Suprapubic skin (tissue), 4 donors: ENCODE results near the gene SENP2. TPM values are rescaled to one million over a fixed set of nuclear protein-coding genes. Genes with fewer than 3 reads are reported as not detected.

Experiments used
- DNase-seq, 2 donors: peaks; one replicate each; pipeline ENCODE4 v3.0.0-alpha.2; 2019; ENCODE audit warnings: low spot score in 2 of 2
- H3K27ac ChIP-seq: fragments of 200-600 bp; sonication (generic); one replicate; pipeline ENCODE4 v1.5.1; 2019
- H3K27me3 ChIP-seq: fragments of 200-600 bp; sonication (generic); one replicate; pipeline ENCODE4 v1.5.1; 2019
- H3K36me3 ChIP-seq: fragments of 200-600 bp; sonication (generic); one replicate; pipeline ENCODE4 v1.5.1; 2019
- H3K4me1 ChIP-seq: fragments of 200-600 bp; sonication (generic); one replicate; pipeline ENCODE4 v1.5.1; 2019
- H3K4me3 ChIP-seq: fragments of 200-600 bp; sonication (generic); one replicate; pipeline ENCODE4 v1.5.1; 2019; ENCODE audit warnings: mild to moderate bottlenecking
- H3K9me3 ChIP-seq: fragments of 200-600 bp; sonication (generic); one replicate; pipeline ENCODE4 v1.5.1; 2019
- EP300 ChIP-seq: sonication (generic); formaldehyde crosslinking; IDR thresholded peaks from one replicate; pipeline ENCODE4 v1.6.1; 2017; ENCODE audit warnings: antibody characterized with exemption
- POLR2A ChIP-seq, 2 donors: fragments of 450-650 bp; IDR thresholded peaks; one replicate each; pipeline ENCODE4 v1.6.1; 2017; ENCODE audit warnings: antibody characterized with exemption in 2 of 2, mild to moderate bottlenecking in 2 of 2, moderate library complexity in 2 of 2
- POLR2AphosphoS5 ChIP-seq, 3 donors: sonication (generic); formaldehyde crosslinking; IDR thresholded peaks; one replicate each; pipeline ENCODE4 v1.6.1; 2017; ENCODE audit warnings: antibody characterized with exemption in 3 of 3
- WGBS: methylation state at CpG from one replicate; pipeline ENCODE4 v1.1.5; 2018; 5-methylcytosine and 5-hydroxymethylcytosine counted together
- total RNA-seq, 4 donors: library from RNA; depleted of rRNA; stranded (reverse); fragments of >200 nt; gene quantifications; one replicate each; pipeline ENCODE4 v1.1.0, GENCODE V29; 2016
- TF ChIP-seq, protein P1 (sequence below), 2 donors: fragments of 200-600 bp in 1 of 2; fragments of 450-650 bp in 1 of 2; sonication (generic) in 1 of 2; IDR thresholded peaks; one replicate each; pipeline ENCODE4 v1.5.1; 2016 to 2019; ENCODE audit warnings: antibody characterized with exemption in 2 of 2, mild to moderate bottlenecking in 1 of 2, moderate library complexity in 1 of 2

Gene SENP2
- total RNA-seq, 4 donors from 2014 or later, result 23.1 to 34.2 (median 28.1) TPM

DNA sequence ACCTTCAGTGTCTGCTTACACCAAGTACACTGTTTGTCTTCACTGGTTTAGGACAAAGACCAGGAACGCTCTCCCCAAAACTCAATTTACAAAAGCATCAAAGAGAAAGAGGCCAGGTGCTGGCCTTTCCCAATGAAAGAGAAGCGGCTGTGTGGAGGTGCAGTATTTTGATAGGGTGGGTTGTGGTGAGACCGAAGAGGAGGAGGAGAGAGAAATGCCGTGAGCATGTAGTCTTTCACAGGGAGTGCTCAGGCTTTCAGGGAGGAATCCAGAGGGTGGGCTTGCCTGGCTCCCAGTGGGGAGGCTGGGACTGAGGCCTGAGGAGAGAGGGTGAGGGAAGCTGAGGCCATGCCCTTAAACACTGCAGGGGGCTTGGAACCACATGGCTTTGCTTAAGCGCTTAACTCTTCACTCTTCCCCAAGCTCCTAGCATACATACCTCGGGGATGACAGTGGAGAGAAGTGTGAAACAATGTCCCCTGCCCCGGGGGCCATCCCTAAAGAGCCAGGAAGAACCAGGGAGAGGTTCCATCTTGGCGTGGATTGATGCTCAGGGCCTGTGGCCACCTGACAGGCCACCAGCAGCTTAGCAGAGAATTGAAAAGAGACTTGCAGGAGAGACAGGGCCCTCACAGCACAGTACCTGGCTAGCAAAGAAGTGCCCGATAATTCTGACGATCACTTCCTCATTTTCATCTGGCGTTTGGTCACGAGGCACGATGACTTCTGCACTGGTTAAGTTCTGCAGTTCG, 60.5 kb downstream of the SENP2 start:
- TF ChIP-seq POLR2AphosphoS5 (IDR thresholded peaks at IDR 0.05), result no peak
- TF ChIP-seq EP300, result no peak
- TF ChIP-seq, protein P1, sequence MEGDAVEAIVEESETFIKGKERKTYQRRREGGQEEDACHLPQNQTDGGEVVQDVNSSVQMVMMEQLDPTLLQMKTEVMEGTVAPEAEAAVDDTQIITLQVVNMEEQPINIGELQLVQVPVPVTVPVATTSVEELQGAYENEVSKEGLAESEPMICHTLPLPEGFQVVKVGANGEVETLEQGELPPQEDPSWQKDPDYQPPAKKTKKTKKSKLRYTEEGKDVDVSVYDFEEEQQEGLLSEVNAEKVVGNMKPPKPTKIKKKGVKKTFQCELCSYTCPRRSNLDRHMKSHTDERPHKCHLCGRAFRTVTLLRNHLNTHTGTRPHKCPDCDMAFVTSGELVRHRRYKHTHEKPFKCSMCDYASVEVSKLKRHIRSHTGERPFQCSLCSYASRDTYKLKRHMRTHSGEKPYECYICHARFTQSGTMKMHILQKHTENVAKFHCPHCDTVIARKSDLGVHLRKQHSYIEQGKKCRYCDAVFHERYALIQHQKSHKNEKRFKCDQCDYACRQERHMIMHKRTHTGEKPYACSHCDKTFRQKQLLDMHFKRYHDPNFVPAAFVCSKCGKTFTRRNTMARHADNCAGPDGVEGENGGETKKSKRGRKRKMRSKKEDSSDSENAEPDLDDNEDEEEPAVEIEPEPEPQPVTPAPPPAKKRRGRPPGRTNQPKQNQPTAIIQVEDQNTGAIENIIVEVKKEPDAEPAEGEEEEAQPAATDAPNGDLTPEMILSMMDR (IDR thresholded peaks at IDR 0.05), result no peak
- no peak for TF ChIP-seq POLR2A (IDR thresholded peaks at IDR 0.05)
- 76% methylated on average over 14 of the region's 14 CpGs for WGBS
- Histone ChIP-seq H3K4me3 (no peak overlapping the region), H3K36me3 (peaks cover 16% of the 10 kb centered on the region), H3K27me3 (no peaks in the 10 kb centered on the region), H3K9me3 (no peaks in the 10 kb centered on the region), H3K27ac (no peak overlapping the region), H3K4me1 (no peaks in the 10 kb centered on the region)
- DNase-seq, result peak in 1 of 2 donors; percentile 57

DNA sequence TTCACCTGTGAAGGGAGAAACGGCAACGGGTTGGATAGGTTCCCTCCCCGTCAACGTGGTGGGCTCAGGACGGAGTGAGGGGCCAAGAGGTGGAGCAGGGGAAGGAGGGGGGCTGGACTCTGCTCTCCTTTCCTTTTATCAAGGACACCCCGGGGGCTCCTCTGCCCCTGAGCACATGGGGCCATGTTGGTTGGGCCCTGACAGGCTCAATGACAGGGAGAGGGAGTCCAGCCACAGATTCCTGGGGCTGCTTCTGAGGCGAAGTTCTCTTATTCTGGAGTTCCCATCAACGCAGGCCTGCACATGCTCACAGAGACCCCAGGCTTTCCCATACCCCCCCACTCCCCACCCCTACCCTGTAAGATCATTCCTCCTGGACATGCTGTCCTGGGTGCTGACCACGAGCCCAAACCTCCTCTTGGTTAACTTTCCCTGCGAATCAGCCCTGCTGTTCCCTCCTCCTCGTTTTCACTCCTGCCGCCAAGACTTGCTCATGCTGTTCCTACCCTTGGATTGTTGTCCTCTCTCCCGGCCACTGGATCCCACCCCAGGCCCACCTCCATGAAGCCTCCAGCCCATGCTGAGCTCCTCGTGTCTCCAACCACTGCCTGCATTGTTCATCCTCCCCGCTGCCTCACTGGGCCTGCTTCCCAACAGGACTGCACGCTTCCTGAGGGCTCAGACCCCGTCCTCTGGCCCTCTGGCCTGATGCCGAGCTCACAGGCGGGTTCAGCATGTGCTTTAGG, 61.2 kb downstream of the SENP2 start:
- H3K27ac ChIP-seq, result no peak overlapping the region
- 91% methylated on average over 19 of the region's 19 CpGs for WGBS
- H3K27me3 ChIP-seq, result no peaks in the 10 kb centered on the region
- no peaks in the 10 kb centered on the region for H3K9me3 ChIP-seq
- DNase-seq, result peak in 1 of 2 donors; percentile 68
- no peaks in the 10 kb centered on the region for H3K4me1 ChIP-seq
- no peak overlapping the region for H3K4me3 ChIP-seq
- TF ChIP-seq POLR2A (IDR thresholded peaks at IDR 0.05) (no peak), POLR2AphosphoS5 (IDR thresholded peaks at IDR 0.05) (no peak), EP300 (no peak)
- TF ChIP-seq, protein P1 (IDR thresholded peaks at IDR 0.05), result no peak
- H3K36me3 ChIP-seq, result peaks cover 16% of the 10 kb centered on the region

DNA sequence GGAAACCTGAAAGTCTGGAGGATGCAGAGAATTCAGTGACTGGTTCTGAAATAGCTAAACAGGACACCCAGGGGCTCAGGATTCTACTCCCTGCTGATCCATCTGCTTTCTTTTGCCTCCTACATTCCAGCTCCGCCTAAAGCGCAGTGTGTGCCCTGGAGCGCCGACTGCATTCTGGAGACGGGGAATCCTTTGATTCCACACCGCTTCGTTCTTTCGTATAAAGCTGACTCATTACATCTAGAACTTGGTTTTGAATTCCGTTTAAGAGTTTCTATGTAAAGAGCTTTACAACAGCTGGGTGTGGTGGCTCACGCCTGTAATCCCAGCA, 61.8 kb downstream of the SENP2 start:
- 94% methylated on average over 10 of the region's 10 CpGs for WGBS
- peak in 1 of 2 donors; percentile 50 for DNase-seq
- H3K36me3 ChIP-seq, result peaks cover 16% of the 10 kb centered on the region

DNA sequence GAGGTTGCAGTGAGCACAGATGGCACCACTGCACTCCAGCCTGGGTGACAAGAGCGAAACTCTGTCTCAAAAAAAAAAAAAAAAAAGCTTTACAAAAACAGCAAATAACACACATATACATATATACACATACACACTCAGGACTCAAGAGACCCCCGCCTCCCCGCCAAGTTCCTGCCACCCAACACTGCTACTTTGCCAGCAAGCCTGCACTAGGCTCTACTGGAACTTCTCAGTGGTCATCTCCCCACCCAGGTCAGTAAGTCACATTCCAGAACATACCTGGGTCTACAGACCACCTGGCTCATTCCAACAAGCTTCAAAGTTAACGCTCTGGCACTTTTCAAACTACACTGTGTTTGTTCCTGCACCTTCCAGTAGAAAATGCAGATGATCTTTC, 62.3 kb downstream of the SENP2 start:
- WGBS, result 97% methylated on average over 4 of the region's 4 CpGs
- peaks cover 16% of the 10 kb centered on the region for H3K36me3 ChIP-seq
- H3K4me3 ChIP-seq, result no peak overlapping the region
- DNase-seq, result peak in 1 of 2 donors; percentile 53
- no peaks in the 10 kb centered on the region for H3K4me1 ChIP-seq
- no peaks in the 10 kb centered on the region for H3K27me3 ChIP-seq
- H3K27ac ChIP-seq, result no peak overlapping the region
- TF ChIP-seq POLR2A (IDR thresholded peaks at IDR 0.05) (no peak), POLR2AphosphoS5 (IDR thresholded peaks at IDR 0.05) (no peak)
- TF ChIP-seq, protein P1 (IDR thresholded peaks at IDR 0.05), result no peak
- no peaks in the 10 kb centered on the region for H3K9me3 ChIP-seq

More for the DNA sequence above, 61.8 kb downstream of the SENP2 start:
- Histone ChIP-seq H3K9me3 (no peaks in the 10 kb centered on the region), H3K27me3 (no peaks in the 10 kb centered on the region), H3K27ac (no peak overlapping the region), H3K4me3 (no peak overlapping the region), H3K4me1 (no peaks in the 10 kb centered on the region)
- no peak for TF ChIP-seq POLR2A (IDR thresholded peaks at IDR 0.05)
- TF ChIP-seq EP300, result no peak
- no peak for TF ChIP-seq POLR2AphosphoS5 (IDR thresholded peaks at IDR 0.05)
- TF ChIP-seq, protein P1 (IDR thresholded peaks at IDR 0.05), result no peak

DNA sequence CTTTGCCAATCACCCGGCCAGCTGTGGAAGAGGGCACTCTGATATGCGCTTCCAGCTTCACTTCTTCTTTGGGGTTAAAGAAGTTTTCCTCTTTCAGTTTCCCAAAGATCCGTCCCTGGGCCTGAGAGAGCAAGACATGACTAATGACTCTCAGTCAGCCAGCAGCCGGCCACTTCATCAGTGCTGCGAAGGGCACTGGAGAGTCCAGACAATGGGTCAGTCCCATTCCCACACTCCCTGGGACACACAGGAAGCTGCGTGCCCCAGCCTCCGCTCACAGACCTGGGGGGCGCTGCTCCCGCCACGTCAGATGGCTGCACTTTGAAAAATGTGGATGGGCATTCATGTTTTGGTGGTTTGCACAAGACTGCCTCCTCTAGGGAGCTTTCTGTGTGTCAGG, 63.3 kb downstream of the SENP2 start:
- H3K36me3 ChIP-seq, result peaks cover 16% of the 10 kb centered on the region
- peak in 1 of 2 donors; percentile 61 for DNase-seq
- TF ChIP-seq POLR2A (IDR thresholded peaks at IDR 0.05), result no peak
- no peak for TF ChIP-seq EP300
- TF ChIP-seq, protein P1 (IDR thresholded peaks at IDR 0.05), result no peak
- no peak for TF ChIP-seq POLR2AphosphoS5 (IDR thresholded peaks at IDR 0.05)

More for the DNA sequence above, 63.3 kb downstream of the SENP2 start:
- Histone ChIP-seq H3K27ac (no peak overlapping the region), H3K27me3 (no peaks in the 10 kb centered on the region), H3K9me3 (no peaks in the 10 kb centered on the region), H3K4me1 (no peaks in the 10 kb centered on the region), H3K4me3 (no peak overlapping the region)
- 98% methylated on average over 7 of the region's 10 CpGs for WGBS
